HG03095 (cell line): ENCODE data around the gene HERC2.
"Not testable (repeated sequence)": the region's sequence is repeated elsewhere in the genome, so short reads cannot be mapped to it uniquely, and the experiment has no call there.

ENCODE experiments used
- ATAC-seq: cut with Tn5 transposase; IDR thresholded peaks from one replicate; pipeline ENCODE4 v1.9.1; 2021; ENCODE audit warnings: moderate library complexity; ENCODE audit not compliant: unreplicated experiment

HERC2 gene

DNA sequence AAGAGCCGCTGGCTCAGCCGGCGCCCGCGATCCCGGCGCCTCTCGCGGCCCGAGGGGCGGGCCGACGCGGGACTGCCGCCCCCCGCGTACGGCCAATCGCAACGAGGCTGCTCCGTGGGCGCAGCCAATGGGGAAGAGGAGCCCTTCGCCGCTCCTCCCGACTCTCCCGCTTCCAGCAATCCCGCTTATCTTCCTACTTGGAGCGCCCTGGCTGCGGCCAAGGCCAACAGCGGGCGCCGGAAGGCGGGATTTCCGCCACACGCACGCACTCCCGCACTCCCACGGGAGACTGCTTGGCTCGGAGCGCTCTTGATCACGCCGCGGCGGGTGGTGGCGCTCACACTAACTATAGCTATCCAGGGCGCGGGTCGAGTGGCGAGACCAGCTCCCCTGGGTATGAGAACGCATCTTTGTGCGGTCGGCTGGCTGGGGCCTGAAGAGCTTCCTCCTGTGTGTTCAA is at the start of gene HERC2:
HERC2 (minus strand) TSS at position 51 of the 460 bp plus-strand sequence. CDS start 746 bp downstream, outside the sequence.
- not testable (repeated sequence) for ATAC-seq

DNA sequence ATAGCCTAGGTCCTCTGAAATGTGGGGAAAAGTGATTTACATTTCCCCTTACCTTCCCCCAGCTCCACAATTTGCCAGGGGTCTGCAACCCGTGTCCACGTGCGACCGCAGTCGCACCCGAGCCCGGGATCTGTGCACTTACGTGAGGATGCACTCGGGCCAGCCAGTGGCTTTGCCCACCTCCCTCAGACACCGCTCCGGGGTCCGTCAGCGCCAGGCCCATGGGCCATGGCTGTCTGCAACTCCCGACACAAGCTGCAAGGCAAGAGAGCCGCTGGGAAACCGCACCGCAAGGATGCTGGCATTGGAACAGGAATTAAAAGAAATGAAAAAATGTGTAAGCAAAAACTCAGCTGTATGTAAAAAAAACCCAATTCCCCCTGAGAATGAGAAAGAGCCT is 43.5 kb upstream of the HERC2 start:
- ATAC-seq = not testable (repeated sequence)

- ATAC-seq = not testable (repeated sequence)
These were observed 36.0 kb upstream of the HERC2 start, which contains the start of gene GOLGA6L24 for GRCh38 chr15:28357984-28358383. Gene GOLGA6L24 (minus strand): TSS chr15:28358084. CDS start chr15:28358023, 61 bp downstream.

GRCh38 chr15:28321358-28322078 is 461 bp downstream of the HERC2 start:
- ATAC-seq = not testable (repeated sequence)

DNA sequence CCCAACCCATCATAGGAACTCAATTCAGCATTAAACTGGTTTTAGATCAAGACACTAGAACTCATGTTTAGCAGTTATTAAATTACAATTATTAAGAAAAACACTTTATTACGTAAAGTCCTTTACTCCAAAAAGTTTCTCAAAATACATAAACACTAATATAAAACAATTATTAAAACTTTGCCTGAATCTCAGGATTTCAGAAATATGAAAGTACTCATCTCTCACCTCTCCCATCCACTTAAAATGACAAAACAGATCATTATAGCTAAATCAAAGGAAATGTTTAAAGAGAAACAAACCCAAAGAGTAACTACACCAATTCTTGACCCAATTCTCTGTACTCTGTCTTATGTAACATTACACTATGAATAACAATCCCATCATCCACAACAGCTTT is 2.3 kb downstream of the HERC2 start:
- ATAC-seq = not testable (repeated sequence)

DNA sequence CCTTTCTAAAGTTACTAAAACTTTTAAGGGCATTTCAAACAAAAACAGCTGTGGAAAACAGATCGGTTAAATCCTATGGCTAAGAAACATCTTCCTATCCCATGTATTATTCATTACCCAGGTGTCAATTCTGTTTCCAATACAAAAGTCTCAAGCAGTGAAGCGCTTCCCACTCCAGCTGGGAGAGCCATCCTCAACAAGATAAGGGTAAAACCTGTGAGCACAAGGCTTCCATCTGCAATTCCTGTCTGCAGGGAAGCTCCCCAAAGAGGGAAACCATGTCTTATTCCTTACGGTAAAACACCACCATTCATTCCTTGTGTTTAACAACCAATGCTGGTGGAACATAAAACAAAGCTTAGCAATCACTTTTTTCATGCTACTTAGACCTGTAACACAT is 3.2 kb downstream of the HERC2 start:
- not testable (repeated sequence) for ATAC-seq

DNA sequence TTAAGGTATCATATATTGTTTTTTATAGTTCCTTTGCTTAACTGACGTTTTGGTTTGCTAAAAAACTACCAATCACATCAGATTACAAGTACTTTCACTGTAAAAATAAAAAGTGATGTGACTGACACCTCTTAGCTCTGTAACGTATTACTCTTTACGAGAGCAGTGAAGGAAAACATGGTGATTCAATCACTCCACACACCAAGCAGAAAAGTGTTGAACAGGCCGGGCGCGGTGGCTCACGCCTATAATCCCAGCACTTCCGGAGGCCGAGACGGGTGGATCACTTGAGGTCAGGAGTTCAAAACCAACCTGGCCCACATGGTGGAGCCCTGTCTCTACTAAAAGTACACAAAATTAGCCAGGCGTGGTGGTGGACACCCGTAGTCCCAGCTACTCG is 3.9 kb downstream of the HERC2 start:
- not testable (repeated sequence) for ATAC-seq

GRCh38 chr15:28316958-28317357 is 5.0 kb downstream of the HERC2 start:
- not testable (repeated sequence) for ATAC-seq

DNA sequence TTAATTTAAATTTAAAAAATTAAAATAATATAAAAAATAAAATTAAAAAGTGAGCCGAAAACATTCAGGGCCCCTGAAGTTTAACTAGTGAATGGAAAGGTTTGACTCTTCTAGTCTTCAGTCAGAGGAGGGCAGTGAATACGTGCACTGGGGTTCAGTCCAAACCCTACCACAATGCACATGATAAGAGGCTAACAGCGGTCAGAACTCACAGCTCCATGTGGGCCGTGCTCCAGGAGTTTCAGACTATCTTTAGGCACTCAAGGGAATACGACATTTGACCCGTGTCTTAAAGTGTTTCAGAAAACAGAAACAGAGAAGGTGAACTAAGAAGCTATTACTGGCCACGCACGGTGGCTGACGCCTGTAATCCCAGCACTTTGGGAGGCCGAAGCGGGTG is 11.5 kb downstream of the HERC2 start:
- not testable (repeated sequence) for ATAC-seq

- not testable (repeated sequence) for ATAC-seq
These were observed 13.3 kb downstream of the HERC2 start for GRCh38 chr15:28308718-28309117.

- not testable (repeated sequence) for ATAC-seq
These were observed 16.3 kb downstream of the HERC2 start for GRCh38 chr15:28305700-28306099.

DNA sequence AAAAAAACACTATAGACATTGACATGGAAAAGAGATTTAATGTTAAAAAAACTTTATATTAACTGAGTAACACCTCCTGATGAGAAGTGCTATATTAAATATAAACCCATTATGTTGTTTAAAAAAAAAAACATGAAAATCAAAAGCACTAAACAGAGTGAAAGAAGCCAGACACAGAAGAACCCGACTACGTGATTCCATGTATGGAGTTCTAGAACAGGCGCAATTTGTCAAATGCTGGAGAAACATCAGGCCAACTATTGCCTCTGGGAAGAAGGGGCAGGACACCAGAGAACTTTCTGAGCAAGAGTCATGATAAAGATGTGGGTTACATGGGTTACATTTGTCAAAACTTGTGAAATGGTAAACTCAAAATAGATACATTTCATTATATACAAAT is 24.5 kb downstream of the HERC2 start:
- ATAC-seq = not testable (repeated sequence)

DNA sequence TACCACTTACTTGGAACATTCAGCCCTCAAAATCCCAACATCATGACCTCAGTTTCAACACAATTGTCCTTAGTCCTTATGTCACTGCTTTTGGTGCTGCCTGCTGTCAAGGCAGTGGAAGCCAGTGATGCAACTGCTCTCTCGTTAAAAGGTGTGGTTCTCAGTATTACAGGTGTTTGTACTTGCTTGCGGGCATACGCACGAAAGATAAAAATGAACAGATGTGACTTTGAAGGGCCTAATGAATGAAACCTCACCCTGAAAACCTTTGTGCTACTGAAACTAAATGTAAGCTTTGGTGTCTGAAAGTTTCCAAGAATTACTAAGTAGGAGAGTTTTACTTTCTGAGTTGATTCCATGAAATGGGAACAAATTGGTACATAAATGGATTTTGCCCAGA is 25.2 kb downstream of the HERC2 start:
- ATAC-seq = not testable (repeated sequence)

GRCh38 chr15:28295009-28295563 is 26.9 kb downstream of the HERC2 start:
- ATAC-seq = not testable (repeated sequence)

- ATAC-seq = not testable (repeated sequence)
These were observed 27.4 kb downstream of the HERC2 start for GRCh38 chr15:28294560-28294959.

DNA sequence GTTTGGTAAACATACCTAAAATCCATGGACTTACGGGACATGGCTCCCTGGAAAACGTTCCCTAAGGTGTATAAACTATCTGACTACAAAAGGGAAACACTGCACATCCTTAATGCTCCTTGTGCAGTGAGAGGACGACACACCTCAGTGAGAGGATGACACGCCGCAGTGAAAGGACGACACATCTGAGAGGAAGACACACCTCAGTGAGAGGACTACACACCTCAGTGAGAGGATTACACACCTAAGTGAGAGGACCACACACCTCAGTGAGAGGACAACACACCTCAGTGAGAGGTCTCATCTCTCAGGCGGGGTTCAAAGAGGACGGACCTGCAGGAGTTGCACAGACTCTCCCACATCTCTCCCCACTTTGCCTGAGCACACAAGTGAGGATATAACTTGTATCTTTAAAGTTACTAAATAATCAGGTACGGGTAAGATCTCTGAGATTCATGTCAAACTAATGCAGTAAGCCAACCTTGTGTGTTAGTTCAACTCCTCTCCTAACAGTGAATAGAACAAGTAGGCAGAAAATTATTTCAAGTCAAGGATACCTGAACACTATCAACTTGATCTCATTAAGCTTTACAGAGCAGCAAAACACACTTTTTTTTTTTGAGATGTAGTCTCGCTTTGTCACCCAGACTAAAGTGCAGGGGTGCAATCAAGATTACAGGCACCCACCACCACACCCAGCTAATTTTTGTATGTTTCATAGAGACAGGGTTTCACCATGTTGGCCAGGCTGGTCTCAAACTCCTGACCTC is 32.1 kb downstream of the HERC2 start:
- ATAC-seq = no peak

DNA sequence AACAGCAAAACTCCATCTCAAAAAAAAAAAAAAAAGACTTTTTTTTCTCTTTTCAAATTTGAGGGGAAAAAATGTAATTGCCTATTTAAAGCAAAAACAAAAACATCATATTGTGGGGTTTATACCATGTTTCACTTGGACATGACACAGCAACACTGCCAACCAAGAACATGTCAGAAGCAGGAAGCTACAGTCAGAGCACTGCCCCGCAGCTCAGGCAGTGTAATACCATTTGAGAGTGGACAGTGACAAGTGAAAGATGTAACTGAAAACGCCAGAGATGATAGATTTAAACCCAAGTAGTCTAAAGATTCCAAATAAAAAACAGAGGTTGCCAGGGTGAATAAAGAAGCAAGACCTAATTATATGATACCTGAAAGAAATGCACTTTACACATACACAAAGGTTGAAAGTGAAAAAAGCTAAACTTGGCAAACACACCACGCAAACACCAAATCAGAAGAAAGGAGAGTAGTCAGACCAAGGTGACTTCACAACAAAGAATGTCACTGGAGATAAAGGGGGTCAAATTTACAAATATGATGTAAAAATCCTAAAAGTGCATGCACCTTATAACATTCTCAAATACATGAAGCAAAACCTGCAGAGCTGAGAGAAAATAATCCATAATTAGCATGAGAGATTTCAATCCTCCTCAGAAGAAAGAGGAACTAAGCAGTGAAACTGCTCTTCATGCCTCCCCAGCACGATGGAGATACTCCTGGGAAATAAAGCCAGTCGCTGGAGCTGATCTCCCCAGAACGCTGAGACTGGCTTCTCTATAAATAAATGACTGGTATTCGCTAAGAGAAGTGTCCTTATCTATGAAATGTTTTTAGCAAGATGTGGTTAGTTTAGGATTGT is 32.9 kb downstream of the HERC2 start:
- peak; percentile 63 for ATAC-seq

DNA sequence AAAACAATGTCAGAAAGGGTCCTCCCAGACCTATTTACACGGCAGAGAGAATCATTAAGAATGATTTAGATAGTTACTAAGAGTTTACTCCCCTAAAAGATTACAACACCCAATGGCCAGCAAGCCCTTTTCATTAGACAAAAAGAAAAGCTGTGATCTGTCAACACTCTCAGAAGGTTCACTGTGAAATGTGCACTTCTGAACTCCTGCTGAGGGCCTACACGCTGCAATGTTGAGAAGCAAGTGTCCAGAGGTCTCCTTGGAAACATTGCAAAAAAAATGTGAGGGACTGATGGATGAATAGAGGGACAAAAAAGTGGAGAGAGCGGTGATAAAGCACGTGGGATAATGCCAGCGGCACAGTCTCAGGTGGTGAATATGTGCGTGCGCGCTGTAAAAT is 35.3 kb downstream of the HERC2 start:
- not testable (repeated sequence) for ATAC-seq

GRCh38 chr15:28286031-28286430 is 35.9 kb downstream of the HERC2 start:
- no peak for ATAC-seq

DNA sequence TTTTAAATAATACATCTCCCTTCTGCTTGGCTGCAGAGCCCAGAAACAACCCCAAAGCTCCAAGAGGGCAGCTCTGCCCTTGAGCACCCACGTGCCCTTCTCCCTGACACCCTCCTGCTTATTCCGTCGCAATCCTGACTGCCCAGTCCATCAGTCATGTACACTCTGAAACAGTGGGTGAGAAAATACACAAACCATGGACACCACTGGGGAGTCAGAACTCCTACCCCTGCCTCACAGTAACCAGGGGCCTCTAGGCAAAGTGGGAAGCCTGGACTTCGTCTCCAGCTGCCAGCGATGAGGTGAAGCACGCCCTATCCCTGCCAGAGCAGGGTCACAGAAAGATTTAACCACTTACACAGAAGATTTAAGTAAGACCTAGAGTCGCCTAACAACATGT is 40.1 kb downstream of the HERC2 start:
- ATAC-seq = no peak

- no peak for ATAC-seq
These were observed 47.3 kb downstream of the HERC2 start for GRCh38 chr15:28274635-28275034.
